ENCODE results near the gene CAND2. TPM values are rescaled to one million over a fixed set of nuclear protein-coding genes. Genes with fewer than 3 reads are reported as not detected.

Gene CAND2
- total and polyA plus RNA-seq, 2 donors (not counting 1 experiment from before 2014, with no cell fraction given) = 2.5 to 16.7 TPM

DNA sequence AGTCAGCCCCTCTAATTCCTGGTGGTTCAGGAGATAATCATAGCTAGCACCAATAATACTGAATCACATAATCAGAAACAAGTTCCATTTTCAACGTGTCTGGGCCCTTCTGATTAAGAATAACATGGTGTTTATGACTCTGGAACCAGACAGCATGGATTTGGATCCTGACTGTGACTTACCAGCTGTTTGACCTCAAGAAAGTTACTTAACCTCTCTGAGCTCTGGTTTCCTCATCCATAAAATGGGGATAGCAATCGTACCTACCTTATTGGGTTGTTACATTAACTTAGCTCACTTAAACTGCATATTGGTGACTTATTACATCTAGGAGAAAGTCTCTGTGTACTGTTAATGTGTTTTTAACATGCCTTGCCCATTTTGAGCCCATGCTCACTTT, 26.7 kb upstream of the CAND2 start:
- Histone ChIP-seq H4K20me1 (ENCODE audit: control insufficient read depth, extremely low read depth, insufficient read depth, low read length) (no peaks in the 10 kb centered on the region), H3K4me2 (ENCODE audit: extremely low read depth, insufficient read depth, low read length) (no peak overlapping the region), H3K36me3 (ENCODE audit: control insufficient read depth, insufficient read depth, low read length) (no peaks in the 10 kb centered on the region), H3K9me3 (ENCODE audit: control insufficient read depth, insufficient read depth, low read depth, low read length) (no peaks in the 10 kb centered on the region), H3K4me1 (ENCODE audit: control insufficient read depth, extremely low read depth, insufficient read depth, low read length) (no peaks in the 10 kb centered on the region), H3K4me3 (replicated peaks in 1 of 4; ENCODE audit: control extremely low read depth in 1 of 4, insufficient read depth in 1 of 4, low read depth in 3 of 4, low read length in 4 of 4) (no peak overlapping the region), H3K79me2 (ENCODE audit: control insufficient read depth, insufficient read depth, low read length) (no peaks in the 10 kb centered on the region), H2AFZ (ENCODE audit: low read length) (no peak overlapping the region), H3K27me3 (ENCODE audit: control insufficient read depth, insufficient read depth, low read length) (no peaks in the 10 kb centered on the region), H3K27ac (ENCODE audit: insufficient read depth, low read length) (no peak overlapping the region), H3K9ac (ENCODE audit: insufficient read depth, low read length) (no peak overlapping the region)
- TF ChIP-seq EZH2 (IDR thresholded peaks at IDR 0.05; ENCODE audit: low read length, missing control alignments) = no peak
- TF ChIP-seq, protein P1, sequence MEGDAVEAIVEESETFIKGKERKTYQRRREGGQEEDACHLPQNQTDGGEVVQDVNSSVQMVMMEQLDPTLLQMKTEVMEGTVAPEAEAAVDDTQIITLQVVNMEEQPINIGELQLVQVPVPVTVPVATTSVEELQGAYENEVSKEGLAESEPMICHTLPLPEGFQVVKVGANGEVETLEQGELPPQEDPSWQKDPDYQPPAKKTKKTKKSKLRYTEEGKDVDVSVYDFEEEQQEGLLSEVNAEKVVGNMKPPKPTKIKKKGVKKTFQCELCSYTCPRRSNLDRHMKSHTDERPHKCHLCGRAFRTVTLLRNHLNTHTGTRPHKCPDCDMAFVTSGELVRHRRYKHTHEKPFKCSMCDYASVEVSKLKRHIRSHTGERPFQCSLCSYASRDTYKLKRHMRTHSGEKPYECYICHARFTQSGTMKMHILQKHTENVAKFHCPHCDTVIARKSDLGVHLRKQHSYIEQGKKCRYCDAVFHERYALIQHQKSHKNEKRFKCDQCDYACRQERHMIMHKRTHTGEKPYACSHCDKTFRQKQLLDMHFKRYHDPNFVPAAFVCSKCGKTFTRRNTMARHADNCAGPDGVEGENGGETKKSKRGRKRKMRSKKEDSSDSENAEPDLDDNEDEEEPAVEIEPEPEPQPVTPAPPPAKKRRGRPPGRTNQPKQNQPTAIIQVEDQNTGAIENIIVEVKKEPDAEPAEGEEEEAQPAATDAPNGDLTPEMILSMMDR (conservative IDR thresholded peaks at IDR 0.05 in 1 of 2, IDR thresholded peaks at IDR 0.05 in 1 of 2; ENCODE audit: low read depth in 1 of 2, low read length in 2 of 2) = no peak
- DNase-seq (ENCODE audit: low read depth in 2 of 2) = no peak

DNA sequence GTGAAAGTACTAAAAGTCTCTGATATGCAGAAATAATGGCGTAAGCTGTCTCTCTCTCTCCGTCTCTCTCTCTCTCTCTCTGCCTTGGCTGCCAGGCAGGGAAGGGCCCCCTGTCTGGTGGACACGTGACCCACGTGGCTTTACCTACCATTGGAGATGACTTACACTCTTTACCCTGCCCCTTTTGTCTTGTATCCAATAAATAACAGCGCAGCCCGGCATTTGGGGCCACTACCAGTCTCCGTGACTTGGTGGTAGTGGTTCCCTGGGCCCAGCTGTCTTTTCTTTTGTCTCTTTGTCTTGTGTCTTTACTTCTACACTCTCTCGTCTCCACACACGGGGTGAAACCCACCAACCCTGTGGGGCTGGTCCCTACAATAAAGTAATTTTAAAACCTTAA, 25.2 kb upstream of the CAND2 start:
- H3K27me3 ChIP-seq (ENCODE audit: control insufficient read depth, insufficient read depth, low read length) = no peaks in the 10 kb centered on the region
- no peaks in the 10 kb centered on the region for H3K36me3 ChIP-seq (ENCODE audit: control insufficient read depth, insufficient read depth, low read length)
- TF ChIP-seq, protein P1 (conservative IDR thresholded peaks at IDR 0.05 in 1 of 2, IDR thresholded peaks at IDR 0.05 in 1 of 2; ENCODE audit: low read depth in 1 of 2, low read length in 2 of 2) = no peak

DNA sequence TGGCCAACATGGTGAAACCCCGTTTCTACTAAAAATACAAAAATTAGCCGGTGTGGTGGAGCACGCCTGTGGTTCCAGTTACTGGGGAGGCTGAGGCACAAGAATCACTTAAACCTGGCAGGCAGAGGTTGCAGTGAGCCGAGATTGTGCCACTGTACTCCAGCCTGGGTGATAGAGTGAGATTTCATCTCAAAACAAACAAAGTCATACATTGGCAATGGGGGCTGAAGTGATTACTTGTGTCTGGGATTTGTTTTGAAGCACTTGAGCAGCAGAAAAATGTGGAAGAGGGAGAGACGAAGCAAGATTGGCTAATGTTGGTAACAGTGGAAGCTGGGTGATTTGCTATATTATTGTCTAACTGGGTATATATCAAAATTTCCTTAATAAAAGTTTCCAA, 24.0 kb upstream of the CAND2 start:
- no peak for DNase-seq (ENCODE audit: low read depth in 2 of 2)
- no peak overlapping the region for H3K4me2 ChIP-seq (ENCODE audit: extremely low read depth, insufficient read depth, low read length)
- no peak overlapping the region for H2AFZ ChIP-seq (ENCODE audit: low read length)
- no peaks in the 10 kb centered on the region for H3K79me2 ChIP-seq (ENCODE audit: control insufficient read depth, insufficient read depth, low read length)
- TF ChIP-seq, protein P1 (conservative IDR thresholded peaks at IDR 0.05 in 1 of 2, IDR thresholded peaks at IDR 0.05 in 1 of 2; ENCODE audit: low read depth in 1 of 2, low read length in 2 of 2) = no peak
- TF ChIP-seq EZH2 (IDR thresholded peaks at IDR 0.05; ENCODE audit: low read length, missing control alignments) = no peak
- no peaks in the 10 kb centered on the region for H4K20me1 ChIP-seq (ENCODE audit: control insufficient read depth, extremely low read depth, insufficient read depth, low read length)
- no peaks in the 10 kb centered on the region for H3K9me3 ChIP-seq (ENCODE audit: control insufficient read depth, insufficient read depth, low read depth, low read length)
- peaks cover 6% of the 10 kb centered on the region for H3K27me3 ChIP-seq (ENCODE audit: control insufficient read depth, insufficient read depth, low read length)
- H3K27ac ChIP-seq (ENCODE audit: insufficient read depth, low read length) = no peak overlapping the region
- H3K4me1 ChIP-seq (ENCODE audit: control insufficient read depth, extremely low read depth, insufficient read depth, low read length) = no peaks in the 10 kb centered on the region
- H3K9ac ChIP-seq (ENCODE audit: insufficient read depth, low read length) = no peak overlapping the region
- H3K36me3 ChIP-seq (ENCODE audit: control insufficient read depth, insufficient read depth, low read length) = no peaks in the 10 kb centered on the region
- H3K4me3 ChIP-seq (replicated peaks in 1 of 4; ENCODE audit: control extremely low read depth in 1 of 4, insufficient read depth in 1 of 4, low read depth in 3 of 4, low read length in 4 of 4) = no peak overlapping the region

More for the DNA sequence above, 25.2 kb upstream of the CAND2 start:
- Histone ChIP-seq H3K27ac (ENCODE audit: insufficient read depth, low read length) (no peak overlapping the region), H3K4me2 (ENCODE audit: extremely low read depth, insufficient read depth, low read length) (no peak overlapping the region), H3K4me1 (ENCODE audit: control insufficient read depth, extremely low read depth, insufficient read depth, low read length) (no peaks in the 10 kb centered on the region), H3K9ac (ENCODE audit: insufficient read depth, low read length) (no peak overlapping the region), H3K4me3 (replicated peaks in 1 of 4; ENCODE audit: control extremely low read depth in 1 of 4, insufficient read depth in 1 of 4, low read depth in 3 of 4, low read length in 4 of 4) (no peak overlapping the region), H3K9me3 (ENCODE audit: control insufficient read depth, insufficient read depth, low read depth, low read length) (no peaks in the 10 kb centered on the region), H2AFZ (ENCODE audit: low read length) (no peak overlapping the region), H3K79me2 (ENCODE audit: control insufficient read depth, insufficient read depth, low read length) (no peaks in the 10 kb centered on the region), H4K20me1 (ENCODE audit: control insufficient read depth, extremely low read depth, insufficient read depth, low read length) (no peaks in the 10 kb centered on the region)
- no peak for DNase-seq (ENCODE audit: low read depth in 2 of 2)

All from fibroblast of lung (primary cell).